K562 (cell line): ENCODE measurements around the gene GEN1. TPM values are rescaled to one million over a fixed set of nuclear protein-coding genes. Genes with fewer than 3 reads are reported as not detected.

Experiments
- BRD4 ChIP-seq: fragments of 200-600 bp; sonication (generic); IDR thresholded peaks from 2 replicates; pipeline ENCODE4 v1.6.1; 2017; ENCODE audit warnings: inconsistent platforms
- CBFA2T2 ChIP-seq: fragments of 450-650 bp; conservative IDR thresholded peaks from 2 replicates; pipeline ENCODE4 v1.6.1; 2017; ENCODE audit warnings: mild to moderate bottlenecking
- CC2D1A ChIP-seq: fragments of 450-650 bp; IDR thresholded peaks from 2 replicates; pipeline ENCODE4 v1.6.1; 2017; ENCODE audit warnings: mild to moderate bottlenecking
- EP300 ChIP-seq: IDR thresholded peaks from 2 replicates; pipeline ENCODE4 v1.6.1; 2012; ENCODE audit warnings: low read length, improper control_type of control experiment
- GTF2E2 ChIP-seq: fragments of 200-800 bp; sonication (Bioruptor generic); IDR thresholded peaks from 2 replicates; pipeline ENCODE4 v1.6.1; 2016; ENCODE audit warnings: missing genetic modification characterization, missing compliant biosample characterization
- ILK ChIP-seq: fragments of 450-650 bp; IDR thresholded peaks from 2 replicates; pipeline ENCODE4 v1.6.1; 2016; ENCODE audit warnings: missing genetic modification characterization, low read depth, mild to moderate bottlenecking, missing compliant biosample characterization, moderate library complexity, borderline replicate concordance
- IRF2 ChIP-seq: sonication (generic); formaldehyde crosslinking; IDR thresholded peaks from 2 replicates; pipeline ENCODE4 v1.8.1; 2022; ENCODE audit warnings: mild to moderate bottlenecking, missing genetic modification reagents
- KAT8 ChIP-seq: fragments of 450-650 bp; IDR thresholded peaks from 2 replicates; pipeline ENCODE4 v1.6.1; 2016; ENCODE audit warnings: low read depth, mild to moderate bottlenecking
- KDM2B ChIP-seq: fragments of 250-450 bp; sonication (Bioruptor Pico); IDR thresholded peaks from 2 replicates; pipeline ENCODE4 v1.8.0; 2021; ENCODE audit warnings: mild to moderate bottlenecking, moderate library complexity
- MEF2D ChIP-seq: conservative IDR thresholded peaks from 2 replicates; pipeline ENCODE4 v1.6.1; 2016; ENCODE audit warnings: low read depth, missing genetic modification characterization, missing compliant biosample characterization
- MTF1 ChIP-seq: fragments of 250-450 bp; sonication (Bioruptor Pico); IDR thresholded peaks from 2 replicates; pipeline ENCODE4 v1.9.0; 2021; ENCODE audit warnings: moderate library complexity, mild to moderate bottlenecking, inconsistent platforms, borderline replicate concordance
- NCOA1 ChIP-seq: fragments of 450-650 bp; IDR thresholded peaks from 2 replicates; pipeline ENCODE4 v1.6.1; 2016; ENCODE audit warnings: low read depth
- NFE2 ChIP-seq: IDR thresholded peaks from 2 replicates; pipeline ENCODE4 v1.6.1; 2014; ENCODE audit warnings: antibody characterized with exemption, low read depth
- RBBP5 ChIP-seq: fragments of 200-600 bp; sonication (generic); IDR thresholded peaks from 2 replicates; pipeline ENCODE4 v1.6.1; 2012; ENCODE audit warnings: borderline replicate concordance, mild to moderate bottlenecking, low read length, control low read depth, inconsistent platforms; ENCODE audit not compliant: insufficient read depth, poor library complexity, severe bottlenecking
- RBFOX2 ChIP-seq: fragments of 200-400 bp; formaldehyde crosslinking; IDR thresholded peaks from 2 replicates; pipeline ENCODE4 v1.6.1; 2017; ENCODE audit warnings: low read depth, mild to moderate bottlenecking, low read length, moderate library complexity
- TAF1 ChIP-seq: IDR thresholded peaks from 2 replicates; pipeline ENCODE4 v1.6.1; 2011; ENCODE audit warnings: mild to moderate bottlenecking, low read length, moderate library complexity; ENCODE audit not compliant: insufficient read depth, control insufficient read depth, severe bottlenecking; ENCODE audit errors: extremely low read depth
- ZBTB8A ChIP-seq: fragments of 450-650 bp; IDR thresholded peaks from 2 replicates; pipeline ENCODE4 v1.6.1; 2018; ENCODE audit warnings: mild to moderate bottlenecking, moderate library complexity; ENCODE audit not compliant: partially characterized antibody
- ZNF253 ChIP-seq: fragments of 250-450 bp; sonication (Bioruptor Pico); conservative IDR thresholded peaks from 2 replicates; pipeline ENCODE4 v1.6.1; 2021; ENCODE audit warnings: mild to moderate bottlenecking
- ZNF347 ChIP-seq: fragments of 450-650 bp; formaldehyde crosslinking; IDR thresholded peaks from 2 replicates; pipeline ENCODE4 v1.4.0; 2020; ENCODE audit warnings: low read depth, mild to moderate bottlenecking, moderate library complexity
- ZNF436 ChIP-seq: fragments of 250-450, 450-650 bp; sonication (Bioruptor Pico); formaldehyde crosslinking; IDR thresholded peaks from 2 replicates; pipeline ENCODE4 v1.7.0; 2020; ENCODE audit warnings: mild to moderate bottlenecking
- ZNF77 ChIP-seq: fragments of 250-450 bp; sonication (Bioruptor Pico); IDR thresholded peaks from 2 replicates; pipeline ENCODE4 v1.5.0; 2020
- polyA plus RNA-seq, 8 experiments: library from polyadenylated mRNA; depleted of rRNA in 4 of 8; stranded (reverse) in 5 of 8; unstranded in 3 of 8; fragments of >200 nt; fragmentation: Nextera tagmentation in 2 of 8; fragmentation: Illumina TruSeq in 1 of 8; extraction: Ambion mirVana in 2 of 8; extraction: Trizol in 1 of 8; gene quantifications; 2 replicates each; pipeline versions ENCODE4 v1.2.1 to v1.2.3, GENCODE V29; 2011 to 2014; ENCODE audit warnings: inconsistent platforms in 1 of 8, missing spikeins in 1 of 8
- total RNA-seq, 7 experiments: library from RNA; depleted of rRNA in 6 of 7; stranded (reverse); fragments of >200 nt in 6 of 7; fragmentation: Illumina TruSeq in 2 of 7; extraction: Trizol in 2 of 7; gene quantifications; 2 replicates each; pipeline versions ENCODE4 v1.2.1 to v1.2.3, GENCODE V29; 2011 to 2021; ENCODE audit warnings: low replicate concordance in 1 of 7
- TF ChIP-seq, protein P1 (sequence below): fragments of 250-450 bp; sonication (Bioruptor Pico); IDR thresholded peaks from 2 replicates; pipeline ENCODE4 v1.5.0; 2020; ENCODE audit warnings: mild to moderate bottlenecking
- TF ChIP-seq, protein P2 (sequence below): sonication (generic); formaldehyde crosslinking; IDR thresholded peaks from 2 replicates; pipeline ENCODE4 v1.8.0; 2023; ENCODE audit warnings: missing genetic modification reagents, mild to moderate bottlenecking, borderline replicate concordance

Gene GEN1
- total and polyA plus RNA-seq, 9 of the 15 experiments (the other 6 are each of a cell fraction or from before 2014, with no cell fraction given), result 8.6 to 39.7 (median 24.5) TPM

DNA sequence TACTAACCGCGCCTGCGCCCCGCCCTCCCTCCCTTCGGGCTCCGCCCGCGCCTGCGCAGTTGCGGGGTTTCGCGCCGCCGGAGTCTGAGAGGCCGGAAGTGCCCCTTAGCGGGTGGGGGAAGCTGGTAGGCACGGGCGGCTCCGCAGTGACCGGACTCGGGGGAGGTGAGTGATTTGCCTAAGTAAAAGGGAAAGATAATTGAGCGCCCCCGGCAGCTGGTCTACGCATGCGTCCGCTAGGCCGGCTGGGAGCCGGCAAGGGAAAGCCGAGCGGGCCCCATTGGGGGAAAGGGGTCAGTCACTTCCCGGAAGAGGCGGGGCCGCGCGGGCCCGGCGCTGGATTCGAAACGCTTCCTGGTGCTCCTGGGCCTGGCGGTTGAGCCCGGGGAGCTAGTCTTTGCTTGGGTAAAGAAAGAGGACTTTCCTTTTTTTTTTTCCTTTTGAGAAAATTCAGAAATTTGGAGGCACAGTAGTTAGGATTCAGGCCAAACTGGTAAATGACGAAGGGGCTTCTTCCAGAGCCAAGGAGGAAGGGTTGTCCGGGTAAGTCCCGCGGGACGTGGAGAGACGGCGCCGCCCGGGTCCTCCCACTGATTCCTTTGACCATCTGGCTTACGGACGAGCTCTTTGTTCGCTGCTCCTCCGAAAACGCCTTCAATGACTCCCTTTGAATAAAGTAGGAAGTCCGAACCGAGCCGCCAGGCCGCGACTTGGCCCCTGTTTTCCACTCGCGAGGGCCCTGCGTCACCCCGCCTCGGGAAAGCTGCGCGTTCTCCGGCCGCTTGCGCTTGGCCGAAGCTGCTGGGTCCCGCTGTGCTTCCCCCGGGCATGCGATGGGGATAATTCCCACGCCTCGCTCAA is at the start of gene GEN1, which contains the start of gene SMC6 (continued):
- no peak for TF ChIP-seq KDM2B
- TF ChIP-seq CBFA2T2, result no peak
- no peak for TF ChIP-seq ZBTB8A
- TF ChIP-seq NFE2, result no peak
- TF ChIP-seq, protein P1, sequence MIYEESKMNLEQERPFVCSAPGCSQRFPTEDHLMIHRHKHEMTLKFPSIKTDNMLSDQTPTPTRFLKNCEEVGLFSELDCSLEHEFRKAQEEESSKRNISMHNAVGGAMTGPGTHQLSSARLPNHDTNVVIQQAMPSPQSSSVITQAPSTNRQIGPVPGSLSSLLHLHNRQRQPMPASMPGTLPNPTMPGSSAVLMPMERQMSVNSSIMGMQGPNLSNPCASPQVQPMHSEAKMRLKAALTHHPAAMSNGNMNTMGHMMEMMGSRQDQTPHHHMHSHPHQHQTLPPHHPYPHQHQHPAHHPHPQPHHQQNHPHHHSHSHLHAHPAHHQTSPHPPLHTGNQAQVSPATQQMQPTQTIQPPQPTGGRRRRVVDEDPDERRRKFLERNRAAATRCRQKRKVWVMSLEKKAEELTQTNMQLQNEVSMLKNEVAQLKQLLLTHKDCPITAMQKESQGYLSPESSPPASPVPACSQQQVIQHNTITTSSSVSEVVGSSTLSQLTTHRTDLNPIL (CRISPR knock-in tag), result no peak
- no peak for TF ChIP-seq MEF2D
- no peak for TF ChIP-seq MTF1 (CRISPR knock-in tag)
- TF ChIP-seq RBFOX2, result peak; percentile 82
- TF ChIP-seq, protein P2, sequence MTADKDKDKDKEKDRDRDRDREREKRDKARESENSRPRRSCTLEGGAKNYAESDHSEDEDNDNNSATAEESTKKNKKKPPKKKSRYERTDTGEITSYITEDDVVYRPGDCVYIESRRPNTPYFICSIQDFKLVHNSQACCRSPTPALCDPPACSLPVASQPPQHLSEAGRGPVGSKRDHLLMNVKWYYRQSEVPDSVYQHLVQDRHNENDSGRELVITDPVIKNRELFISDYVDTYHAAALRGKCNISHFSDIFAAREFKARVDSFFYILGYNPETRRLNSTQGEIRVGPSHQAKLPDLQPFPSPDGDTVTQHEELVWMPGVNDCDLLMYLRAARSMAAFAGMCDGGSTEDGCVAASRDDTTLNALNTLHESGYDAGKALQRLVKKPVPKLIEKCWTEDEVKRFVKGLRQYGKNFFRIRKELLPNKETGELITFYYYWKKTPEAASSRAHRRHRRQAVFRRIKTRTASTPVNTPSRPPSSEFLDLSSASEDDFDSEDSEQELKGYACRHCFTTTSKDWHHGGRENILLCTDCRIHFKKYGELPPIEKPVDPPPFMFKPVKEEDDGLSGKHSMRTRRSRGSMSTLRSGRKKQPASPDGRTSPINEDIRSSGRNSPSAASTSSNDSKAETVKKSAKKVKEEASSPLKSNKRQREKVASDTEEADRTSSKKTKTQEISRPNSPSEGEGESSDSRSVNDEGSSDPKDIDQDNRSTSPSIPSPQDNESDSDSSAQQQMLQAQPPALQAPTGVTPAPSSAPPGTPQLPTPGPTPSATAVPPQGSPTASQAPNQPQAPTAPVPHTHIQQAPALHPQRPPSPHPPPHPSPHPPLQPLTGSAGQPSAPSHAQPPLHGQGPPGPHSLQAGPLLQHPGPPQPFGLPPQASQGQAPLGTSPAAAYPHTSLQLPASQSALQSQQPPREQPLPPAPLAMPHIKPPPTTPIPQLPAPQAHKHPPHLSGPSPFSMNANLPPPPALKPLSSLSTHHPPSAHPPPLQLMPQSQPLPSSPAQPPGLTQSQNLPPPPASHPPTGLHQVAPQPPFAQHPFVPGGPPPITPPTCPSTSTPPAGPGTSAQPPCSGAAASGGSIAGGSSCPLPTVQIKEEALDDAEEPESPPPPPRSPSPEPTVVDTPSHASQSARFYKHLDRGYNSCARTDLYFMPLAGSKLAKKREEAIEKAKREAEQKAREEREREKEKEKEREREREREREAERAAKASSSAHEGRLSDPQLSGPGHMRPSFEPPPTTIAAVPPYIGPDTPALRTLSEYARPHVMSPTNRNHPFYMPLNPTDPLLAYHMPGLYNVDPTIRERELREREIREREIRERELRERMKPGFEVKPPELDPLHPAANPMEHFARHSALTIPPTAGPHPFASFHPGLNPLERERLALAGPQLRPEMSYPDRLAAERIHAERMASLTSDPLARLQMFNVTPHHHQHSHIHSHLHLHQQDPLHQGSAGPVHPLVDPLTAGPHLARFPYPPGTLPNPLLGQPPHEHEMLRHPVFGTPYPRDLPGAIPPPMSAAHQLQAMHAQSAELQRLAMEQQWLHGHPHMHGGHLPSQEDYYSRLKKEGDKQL (CRISPR knock-in tag), result no peak
- TF ChIP-seq ZNF253, result no peak
- TF ChIP-seq RBBP5, result peak; percentile 80
- no peak for TF ChIP-seq ZNF347
- no peak for TF ChIP-seq ZNF436 (CRISPR knock-in tag)
- no peak for TF ChIP-seq EP300
- no peak for TF ChIP-seq KAT8
- TF ChIP-seq CC2D1A, result no peak
- TF ChIP-seq ZNF77 (CRISPR knock-in tag), result no peak
- no peak for TF ChIP-seq NCOA1
- TF ChIP-seq GTF2E2 (tag), result 0 out of 2 replicates have a peak, but pooled peaks have one; percentile 61
- peak; percentile 63 for TF ChIP-seq TAF1
- no peak for TF ChIP-seq BRD4
- TF ChIP-seq ILK (tag), result no peak
- TF ChIP-seq IRF2 (CRISPR knock-in tag), result no peak
